ENCODE data around the gene KRTAP21-3. TPM values are rescaled to one million over a fixed set of nuclear protein-coding genes. Genes with fewer than 3 reads are reported as not detected.

KRTAP21-3 gene
- total RNA-seq (2022; extraction: Qiagen RNA extraction; ENCODE audit: low read depth): not detected in 5 replicates

GRCh38 chr21:30718239-30718909, at the start of gene KRTAP21-3:
KRTAP21-3 (minus strand) TSS chr21:30718777; CDS start chr21:30718759, 18 bp downstream.

GRCh38 chr21:30755328-30755727, 36.8 kb upstream of the KRTAP21-3 start, which contains the start of gene KRTAP21-1:
KRTAP21-1 (minus strand) TSS chr21:30755428; CDS start chr21:30755378, 50 bp downstream.

GRCh38 chr21:30747159-30747558, 28.6 kb upstream of the KRTAP21-3 start, which contains the start of gene KRTAP21-2:
KRTAP21-2 (minus strand) TSS chr21:30747259; CDS start chr21:30747202, 57 bp downstream.

Other genes starting within 250 kb of the KRTAP21-3 start
- gene KRTAP19-1, start 238.4 kb downstream of the KRTAP21-3 start, total RNA-seq (2022; extraction: Qiagen RNA extraction; ENCODE audit: low read depth): not detected in 5 replicates
- gene KRTAP19-2, start 231.3 kb downstream of the KRTAP21-3 start, total RNA-seq (2022; extraction: Qiagen RNA extraction; ENCODE audit: low read depth): not detected in 5 replicates
- not detected in 5 replicates for gene KRTAP19-3, start 226.8 kb downstream of the KRTAP21-3 start, total RNA-seq (2022; extraction: Qiagen RNA extraction; ENCODE audit: low read depth)
- gene KRTAP19-4, start 221.6 kb downstream of the KRTAP21-3 start, total RNA-seq (2022; extraction: Qiagen RNA extraction; ENCODE audit: low read depth): not detected in 5 replicates
- not detected in 5 replicates for gene KRTAP19-5, start 216.6 kb downstream of the KRTAP21-3 start, total RNA-seq (2022; extraction: Qiagen RNA extraction; ENCODE audit: low read depth)
- gene KRTAP19-6, start 176.9 kb downstream of the KRTAP21-3 start, total RNA-seq (2022; extraction: Qiagen RNA extraction; ENCODE audit: low read depth): not detected in 5 replicates
- gene KRTAP19-7, start 157.5 kb downstream of the KRTAP21-3 start, total RNA-seq (2022; extraction: Qiagen RNA extraction; ENCODE audit: low read depth): not detected in 5 replicates
- gene KRTAP22-2, start 128.4 kb downstream of the KRTAP21-3 start, total RNA-seq (2022; extraction: Qiagen RNA extraction; ENCODE audit: low read depth): not detected in 5 replicates
- gene KRTAP6-3, start 126.3 kb downstream of the KRTAP21-3 start, total RNA-seq (2022; extraction: Qiagen RNA extraction; ENCODE audit: low read depth): not detected in 5 replicates
- gene KRTAP6-2, start 119.9 kb downstream of the KRTAP21-3 start, total RNA-seq (2022; extraction: Qiagen RNA extraction; ENCODE audit: low read depth): not detected in 5 replicates
- not detected in 5 replicates for gene KRTAP22-1, start 117.7 kb downstream of the KRTAP21-3 start, total RNA-seq (2022; extraction: Qiagen RNA extraction; ENCODE audit: low read depth)
- not detected in 5 replicates for gene KRTAP6-1, start 104.8 kb downstream of the KRTAP21-3 start, total RNA-seq (2022; extraction: Qiagen RNA extraction; ENCODE audit: low read depth)
- gene KRTAP20-1, start 102.4 kb downstream of the KRTAP21-3 start, total RNA-seq (2022; extraction: Qiagen RNA extraction; ENCODE audit: low read depth): not detected in 5 replicates
- gene KRTAP20-4, start 98.2 kb downstream of the KRTAP21-3 start, total RNA-seq (2022; extraction: Qiagen RNA extraction; ENCODE audit: low read depth): not detected in 5 replicates
- not detected in 5 replicates for gene KRTAP20-2, start 83.6 kb downstream of the KRTAP21-3 start, total RNA-seq (2022; extraction: Qiagen RNA extraction; ENCODE audit: low read depth)
- not detected in 5 replicates for gene KRTAP20-3, start 75.9 kb downstream of the KRTAP21-3 start, total RNA-seq (2022; extraction: Qiagen RNA extraction; ENCODE audit: low read depth)
- not detected in 5 replicates for gene KRTAP21-2, start 28.5 kb upstream of the KRTAP21-3 start, total RNA-seq (2022; extraction: Qiagen RNA extraction; ENCODE audit: low read depth)
- gene KRTAP21-1, start 36.7 kb upstream of the KRTAP21-3 start, total RNA-seq (2022; extraction: Qiagen RNA extraction; ENCODE audit: low read depth): not detected in 5 replicates
- not detected in 5 replicates for gene KRTAP8-1, start 94.5 kb upstream of the KRTAP21-3 start, total RNA-seq (2022; extraction: Qiagen RNA extraction; ENCODE audit: low read depth)
- not detected in 5 replicates for gene KRTAP7-1, start 111.0 kb upstream of the KRTAP21-3 start, total RNA-seq (2022; extraction: Qiagen RNA extraction; ENCODE audit: low read depth)
- gene KRTAP11-1, start 162.8 kb upstream of the KRTAP21-3 start, total RNA-seq (2022; extraction: Qiagen RNA extraction; ENCODE audit: low read depth): not detected in 5 replicates

Data from A549 treated with ZK216348 at 1 μM for 4 hours (cell line).